Effector CD8-positive, alpha-beta T cell (primary cell): ENCODE measurements around the gene FAM163A.

Experiments
- DNase-seq: peaks from one replicate; lab custom pipeline; 2025; lab: John Stamatoyannopoulos, UW

FAM163A gene

DNA sequence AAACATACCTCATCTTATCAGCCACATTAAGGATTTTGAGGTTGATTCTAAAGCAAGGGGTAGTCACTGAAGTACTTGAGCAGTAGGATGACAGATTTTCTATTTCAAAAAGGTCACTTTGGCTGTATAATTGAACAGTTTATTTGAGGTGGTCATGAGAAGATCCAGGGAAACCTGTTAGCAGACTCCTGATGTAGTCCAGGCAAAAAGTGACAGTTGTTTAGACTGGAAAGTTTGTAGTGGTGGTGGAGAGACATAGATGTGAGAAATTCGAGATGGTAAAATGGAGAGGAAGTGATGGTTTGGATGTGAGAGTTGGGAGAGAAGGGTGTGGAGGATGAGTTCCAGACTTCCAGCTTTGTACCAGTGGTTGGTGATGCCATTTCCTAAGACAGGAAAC, 7.5 kb downstream of the FAM163A start:
- DNase-seq = no peak

DNA sequence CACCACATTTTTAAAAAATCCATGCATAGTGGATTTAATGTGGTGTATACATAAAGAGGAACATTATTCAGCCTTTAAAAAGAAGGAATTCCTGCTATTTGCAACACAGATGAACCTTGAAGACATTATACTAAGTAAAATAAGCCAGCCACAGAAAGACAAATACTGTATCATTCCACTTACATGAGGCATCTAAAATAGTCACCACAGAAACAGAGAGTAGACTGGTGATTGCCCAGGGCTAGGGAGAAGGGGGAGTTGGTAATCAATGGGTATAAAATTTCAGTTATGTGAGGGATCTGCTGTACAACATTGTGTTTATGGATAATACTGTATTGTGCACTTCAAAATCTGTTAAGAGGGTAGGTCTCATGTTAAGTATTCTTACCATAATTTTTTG, 10.0 kb downstream of the FAM163A start:
- DNase-seq = no peak

DNA sequence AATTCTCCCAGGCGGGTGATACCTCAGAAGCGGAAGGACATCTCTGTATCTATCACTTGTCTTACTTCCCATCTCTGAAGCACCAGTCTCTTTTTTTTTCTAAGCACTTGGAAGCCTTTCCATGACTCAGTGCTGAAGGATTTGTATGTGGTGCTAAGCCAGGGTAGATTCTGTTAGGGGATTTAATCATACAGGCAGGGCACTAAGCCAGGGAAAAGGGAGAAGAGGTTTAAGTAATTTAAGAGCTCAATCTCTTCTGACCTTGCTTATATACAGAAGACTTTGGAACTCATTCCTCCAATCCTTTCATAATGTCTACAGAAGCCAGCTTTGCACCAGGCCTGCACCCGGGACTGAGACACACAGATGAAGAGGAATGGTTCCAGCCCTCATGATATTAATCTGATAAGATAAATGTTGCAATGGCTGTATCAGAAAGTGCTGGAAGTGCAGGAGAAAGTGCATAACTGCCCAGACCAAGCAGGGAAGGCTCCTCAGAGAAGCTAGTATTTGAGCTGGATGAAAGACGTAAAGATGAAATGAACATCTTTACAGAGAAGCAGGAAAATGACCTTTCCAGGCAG, 11.0 kb downstream of the FAM163A start:
- DNase-seq = no peak

GRCh38 chr1:179757933-179758332, 14.8 kb downstream of the FAM163A start:
- no peak for DNase-seq

GRCh38 chr1:179760521-179760920, 17.4 kb downstream of the FAM163A start:
- no peak for DNase-seq

DNA sequence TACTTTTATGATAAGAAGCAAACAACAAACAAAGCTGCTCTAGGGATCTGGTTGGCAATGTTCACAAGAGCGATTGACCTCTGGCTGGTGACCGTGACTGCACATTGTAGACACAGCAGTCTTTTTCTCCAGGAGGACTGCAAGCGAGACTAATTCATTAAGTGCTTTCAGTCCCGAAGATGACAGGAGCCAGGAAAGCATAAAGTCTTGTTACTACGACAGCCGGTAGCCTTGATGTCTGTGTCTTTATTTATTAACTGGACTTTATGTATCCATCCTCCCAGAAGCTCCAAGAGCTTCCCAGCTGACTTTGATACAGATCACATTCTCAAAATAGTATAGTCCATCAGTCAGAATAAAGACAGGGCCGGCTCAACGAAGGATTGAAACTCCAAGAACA, 18.2 kb downstream of the FAM163A start:
- DNase-seq = no peak

DNA sequence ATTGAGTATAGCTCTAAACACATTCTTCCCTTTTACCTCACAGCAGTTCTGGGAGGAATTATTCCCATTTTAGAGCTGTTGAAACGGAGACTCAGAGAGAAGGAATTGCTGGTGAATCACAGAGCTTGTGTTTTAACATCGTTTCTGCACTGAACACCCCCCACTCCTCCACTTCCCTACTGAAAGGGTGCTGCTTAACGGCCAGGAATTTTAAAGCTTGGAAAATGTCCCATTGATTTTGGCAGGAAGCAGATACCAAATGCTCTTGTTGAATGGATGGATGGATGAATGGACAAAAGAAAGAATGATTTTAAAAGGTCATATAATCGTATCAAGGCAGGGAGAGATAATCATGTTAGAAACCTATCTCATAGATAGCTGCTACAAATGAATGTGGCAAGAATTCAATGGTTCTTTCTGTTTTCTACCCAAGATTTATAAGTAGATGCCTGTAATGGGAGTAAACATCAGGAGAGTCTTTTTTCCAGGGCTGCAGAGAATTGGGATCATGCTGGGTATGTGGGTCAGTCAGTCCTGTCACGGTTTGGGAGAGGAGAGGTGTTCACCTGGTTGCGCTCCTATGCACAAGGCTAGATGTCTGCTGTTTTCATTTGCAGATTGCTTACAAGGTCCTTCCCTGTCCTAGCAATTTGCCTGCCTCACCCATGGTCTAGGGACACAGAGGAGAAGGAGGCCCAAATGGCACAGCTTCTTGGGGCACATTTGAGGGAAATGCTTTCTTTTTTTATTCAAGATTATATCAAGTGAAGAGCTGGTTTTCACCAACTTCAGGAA, 19.0 kb downstream of the FAM163A start:
- no peak for DNase-seq

DNA sequence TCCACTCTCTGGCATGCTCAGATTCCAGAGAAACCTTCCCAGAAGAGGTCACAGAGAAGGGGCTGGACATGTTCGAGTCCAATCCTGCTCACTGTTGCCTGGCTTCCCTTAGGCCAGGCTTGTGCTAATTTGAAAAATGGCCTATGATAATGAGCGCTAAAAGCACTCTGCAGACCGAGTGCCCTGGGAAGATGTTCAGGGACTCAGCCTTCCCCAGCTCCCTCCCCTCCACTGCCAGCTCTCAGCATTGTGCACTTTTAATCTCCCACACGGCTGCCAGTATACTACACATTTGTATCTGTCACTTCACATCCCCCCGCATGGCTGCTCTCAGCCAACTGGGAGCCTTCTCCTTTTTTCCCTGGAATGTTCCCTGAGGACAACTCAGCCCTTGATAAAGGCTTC, 24.1 kb downstream of the FAM163A start:
- no peak for DNase-seq

- no peak for DNase-seq
Observed at GRCh38 chr1:179767996-179768395, 24.9 kb downstream of the FAM163A start.

GRCh38 chr1:179770887-179771502, 27.9 kb downstream of the FAM163A start:
- DNase-seq = no peak

DNA sequence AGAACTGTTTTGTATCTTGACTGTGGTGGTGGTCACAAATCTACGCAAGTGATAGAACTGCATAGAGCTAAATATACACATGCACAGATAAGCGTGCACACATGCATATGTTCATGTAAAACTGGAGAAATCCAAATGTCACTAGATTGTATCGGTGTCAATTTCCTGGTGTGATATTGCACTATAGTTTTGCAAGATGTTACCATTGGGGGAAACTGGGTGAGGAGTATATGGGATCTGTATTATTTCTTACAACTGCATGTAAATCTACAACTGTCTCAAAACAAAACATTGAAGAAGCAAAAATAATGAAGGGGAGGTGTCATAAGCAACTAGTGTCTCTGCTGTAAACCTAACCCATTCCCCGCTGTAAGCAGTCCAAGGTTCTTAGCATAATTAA, 30.2 kb downstream of the FAM163A start:
- no peak for DNase-seq

DNA sequence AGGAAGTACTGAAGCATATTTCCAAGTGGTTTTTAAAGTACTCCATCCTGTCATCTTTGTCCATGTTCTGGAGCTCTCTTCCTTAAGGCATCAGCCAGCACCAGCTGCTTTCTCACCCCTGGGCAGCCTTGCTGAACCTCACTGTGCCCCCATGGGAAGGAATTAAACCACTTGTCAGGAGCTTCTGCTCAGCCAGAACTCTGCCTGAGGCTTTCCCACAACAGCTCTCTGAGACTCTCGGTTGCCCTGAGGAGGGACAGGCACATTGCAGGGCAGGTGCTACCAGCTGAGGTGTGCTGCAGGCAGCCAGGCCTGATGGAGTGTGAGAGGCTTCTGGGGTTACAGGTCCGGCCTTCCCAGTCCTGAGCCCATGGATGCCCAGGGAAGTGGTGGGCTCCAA, 30.9 kb downstream of the FAM163A start:
- DNase-seq = no peak

DNA sequence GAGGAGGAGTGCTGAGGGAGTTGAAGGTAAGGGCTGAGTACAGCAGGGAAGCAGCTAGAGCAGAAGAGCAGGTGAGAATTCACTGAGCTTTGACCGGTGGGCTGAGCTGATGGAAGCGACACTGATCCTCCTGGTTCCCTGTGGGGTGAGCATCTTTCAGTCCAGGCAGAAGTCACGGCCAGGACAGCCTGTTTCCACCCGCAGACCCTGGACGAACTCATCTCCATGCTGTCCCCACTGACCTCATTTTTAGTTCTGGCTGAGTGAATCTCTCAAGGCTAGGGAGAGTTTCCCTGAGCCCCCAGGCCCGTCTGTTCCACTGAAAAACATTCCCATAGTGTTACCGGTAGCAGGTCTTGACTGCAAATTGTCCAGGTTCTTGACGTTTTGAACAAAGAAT, 31.5 kb downstream of the FAM163A start:
- no peak for DNase-seq

DNA sequence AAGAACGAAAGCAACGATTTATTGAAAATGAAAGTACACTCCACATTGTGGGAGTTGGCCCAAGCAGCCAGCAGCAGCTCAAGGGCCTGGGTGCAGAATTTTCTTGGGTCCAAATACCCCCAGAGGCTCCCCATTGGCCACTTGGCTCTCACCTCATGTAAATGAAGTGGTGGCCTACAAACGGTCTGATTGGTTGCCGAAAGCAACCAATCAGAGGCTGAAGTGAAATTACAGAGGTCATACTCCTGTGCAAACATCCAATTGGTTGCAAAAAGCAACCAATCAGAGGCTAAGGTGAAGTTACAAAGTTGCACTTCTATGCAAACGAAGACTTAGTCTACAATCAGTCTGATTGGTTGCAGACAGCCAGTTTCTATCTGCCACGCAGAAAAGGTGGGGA, 31.9 kb downstream of the FAM163A start:
- no peak for DNase-seq

DNA sequence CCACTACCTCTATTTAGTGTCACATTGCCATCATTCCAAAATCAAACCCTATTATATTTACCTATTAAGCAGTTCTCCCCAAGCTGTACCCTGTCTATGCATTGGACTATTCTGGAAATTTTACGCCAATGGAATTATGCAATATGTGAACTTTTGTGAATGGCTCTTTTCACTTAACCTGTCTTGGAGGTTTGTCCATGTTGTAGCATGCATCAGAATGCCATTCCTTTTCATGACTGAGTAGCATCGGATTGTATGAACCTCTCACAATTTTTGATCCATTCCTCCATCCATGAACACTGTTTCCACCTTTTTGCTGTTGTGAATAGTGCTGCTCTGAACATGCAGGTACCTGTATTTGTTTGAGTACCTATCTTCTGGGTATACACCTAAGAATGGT, 33.7 kb downstream of the FAM163A start:
- DNase-seq = no peak

GRCh38 chr1:179777731-179778130, 34.6 kb downstream of the FAM163A start:
- DNase-seq = no peak

DNA sequence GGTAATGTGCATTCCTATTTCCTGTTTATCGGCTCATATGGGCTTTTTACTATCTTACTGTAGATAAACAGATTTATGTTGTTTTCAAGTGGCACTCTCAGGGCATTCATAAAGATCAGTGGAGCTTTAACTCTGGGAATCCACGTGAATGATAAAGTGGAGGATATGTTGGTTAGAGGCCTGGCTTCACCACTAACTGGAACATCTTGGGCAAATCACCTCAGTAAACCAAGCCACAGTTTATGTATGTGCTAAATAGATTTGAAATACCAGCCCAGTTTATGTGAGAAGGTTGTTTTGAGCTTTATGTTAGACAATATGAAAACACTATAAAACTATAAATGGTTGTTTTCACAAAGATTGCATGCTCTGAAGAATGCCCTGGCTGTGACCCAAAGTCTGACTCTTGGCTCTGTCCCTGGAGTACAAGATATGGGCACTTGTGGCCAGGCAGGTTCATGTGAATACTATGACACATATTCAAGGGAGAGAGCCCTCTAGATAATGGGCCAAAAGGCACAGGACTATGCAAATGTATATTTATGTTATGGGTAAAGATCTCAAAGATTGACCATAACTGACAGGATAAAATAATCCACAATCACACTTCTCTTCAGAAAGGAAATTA, 36.7 kb downstream of the FAM163A start:
- DNase-seq = no peak

DNA sequence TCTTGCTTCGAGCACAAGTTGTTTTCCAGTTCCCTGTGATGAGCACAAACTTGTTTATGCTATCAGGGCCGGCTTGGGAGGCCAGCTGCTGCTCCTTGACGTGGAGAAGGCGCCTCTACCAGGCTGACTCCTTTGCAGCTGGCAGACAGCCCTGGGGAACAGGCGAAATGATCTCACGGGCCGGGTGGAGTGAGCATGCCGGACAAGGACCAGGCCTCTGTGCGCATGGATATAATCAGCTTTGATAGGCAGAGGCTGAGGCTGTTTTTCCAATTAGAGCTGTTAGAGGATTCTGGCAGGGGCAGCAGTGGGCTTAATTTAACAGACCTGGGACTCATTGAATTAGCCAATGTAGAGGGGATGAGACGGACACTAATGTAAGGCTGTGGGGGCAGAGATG, 38.9 kb downstream of the FAM163A start:
- DNase-seq = no peak

DNA sequence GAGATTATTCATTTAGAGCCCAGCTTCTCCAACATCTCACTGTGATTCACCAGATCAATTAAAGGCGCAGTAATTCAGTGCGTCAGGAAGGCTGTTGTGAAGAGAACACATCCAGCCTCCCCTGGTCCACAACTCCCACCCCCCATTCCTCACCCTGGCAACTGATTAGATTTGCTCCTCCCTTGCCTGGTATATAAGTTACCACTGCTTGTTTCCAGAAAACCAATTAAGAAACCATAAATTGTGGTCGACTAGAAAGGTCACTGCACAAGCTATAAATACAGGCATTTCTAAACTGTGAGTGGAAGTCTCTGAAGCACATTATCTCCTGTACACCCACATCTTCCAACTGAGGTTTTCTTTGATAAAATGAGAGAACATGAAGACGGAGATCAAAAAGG, 41.9 kb downstream of the FAM163A start:
- no peak for DNase-seq

- no peak for DNase-seq
Observed at GRCh38 chr1:179785728-179786127, 42.6 kb downstream of the FAM163A start.

GRCh38 chr1:179786815-179787685, 44.0 kb downstream of the FAM163A start:
- no peak for DNase-seq

GRCh38 chr1:179788259-179788658, 45.2 kb downstream of the FAM163A start:
- DNase-seq = no peak
